Erythroblast (primary cell): ENCODE data around the gene PSIP1.

Experiments
- GATA1 ChIP-seq: IDR thresholded peaks from 2 replicates; pipeline ENCODE4 v1.6.1; 2011; ENCODE audit warnings: low read depth, mild to moderate bottlenecking, control low read depth, low read length, moderate library complexity
- POLR2A ChIP-seq: IDR thresholded peaks from 2 replicates; pipeline ENCODE4 v1.6.1; 2011; ENCODE audit warnings: mild to moderate bottlenecking, low read length

GRCh38 chr9:15543047-15543813 lies 32.5 kb upstream of the PSIP1 start:
- TF ChIP-seq POLR2A (no peak), GATA1 (no peak)
